WERI-Rb-1 (cell line): ENCODE data around the gene LYZL2.
"Not testable (repeated sequence)": the region's sequence is repeated elsewhere in the genome, so short reads cannot be mapped to it uniquely, and the experiment has no call there.

ENCODE experiments used
- DNase-seq: peaks from one replicate; pipeline ENCODE4 v3.0.0-alpha.2; 2020
- H3K27ac ChIP-seq: fragments of 250-450 bp; sonication (Bioruptor Pico); 2 replicates; pipeline ENCODE4 v1.5.1; 2020; ENCODE audit warnings: mild to moderate bottlenecking, moderate library complexity
- H3K27me3 ChIP-seq: fragments of 250-450 bp; sonication (Bioruptor Pico); 2 replicates; pipeline ENCODE4 v1.5.1; 2021; ENCODE audit warnings: mild to moderate bottlenecking, low read depth, moderate library complexity; ENCODE audit not compliant: insufficient read depth, severe bottlenecking
- H3K36me3 ChIP-seq: fragments of 250-450 bp; sonication (Bioruptor Pico); 2 replicates; pipeline ENCODE4 v1.5.1; 2020; ENCODE audit warnings: mild to moderate bottlenecking, moderate library complexity
- H3K4me3 ChIP-seq: 2 replicates; pipeline ENCODE4 v1.5.1; 2011; ENCODE audit warnings: low read depth, mild to moderate bottlenecking, control low read depth, low read length
- H3K9me3 ChIP-seq: fragments of 250-450 bp; sonication (Bioruptor Pico); 2 replicates; pipeline ENCODE4 v1.5.1; 2021; ENCODE audit warnings: mild to moderate bottlenecking, moderate library complexity; ENCODE audit not compliant: severe bottlenecking
- TF ChIP-seq, protein P1 (sequence below): IDR thresholded peaks from 2 replicates; pipeline ENCODE4 v1.5.1; 2011; ENCODE audit warnings: low read depth, mild to moderate bottlenecking, control low read depth, inconsistent platforms, low read length

LYZL2 gene

DNA sequence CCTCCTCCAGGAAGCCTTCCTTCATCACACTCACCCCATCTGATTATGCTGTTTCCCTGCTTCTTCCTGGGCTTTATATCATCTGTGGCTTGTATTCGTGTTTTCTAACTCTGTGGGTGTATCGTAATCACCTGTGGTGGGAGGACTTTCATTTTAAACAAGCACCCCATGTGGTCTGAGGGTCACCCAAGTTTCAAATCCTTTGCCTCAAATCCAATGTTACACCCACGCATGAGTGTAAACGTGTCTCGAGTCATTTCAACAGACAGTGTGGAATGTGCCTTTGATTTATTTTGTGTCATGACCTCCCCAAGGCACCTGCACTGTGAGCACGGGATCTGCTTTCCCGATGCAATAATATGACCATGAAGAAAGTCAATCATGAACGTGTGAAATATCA is 17.5 kb upstream of the LYZL2 start:
- Histone ChIP-seq H3K9me3 (no peaks in the 10 kb centered on the region), H3K36me3 (no peaks in the 10 kb centered on the region), H3K27ac (no peak overlapping the region), H3K27me3 (no peaks in the 10 kb centered on the region), H3K4me3 (no peak overlapping the region)
- TF ChIP-seq, protein P1, sequence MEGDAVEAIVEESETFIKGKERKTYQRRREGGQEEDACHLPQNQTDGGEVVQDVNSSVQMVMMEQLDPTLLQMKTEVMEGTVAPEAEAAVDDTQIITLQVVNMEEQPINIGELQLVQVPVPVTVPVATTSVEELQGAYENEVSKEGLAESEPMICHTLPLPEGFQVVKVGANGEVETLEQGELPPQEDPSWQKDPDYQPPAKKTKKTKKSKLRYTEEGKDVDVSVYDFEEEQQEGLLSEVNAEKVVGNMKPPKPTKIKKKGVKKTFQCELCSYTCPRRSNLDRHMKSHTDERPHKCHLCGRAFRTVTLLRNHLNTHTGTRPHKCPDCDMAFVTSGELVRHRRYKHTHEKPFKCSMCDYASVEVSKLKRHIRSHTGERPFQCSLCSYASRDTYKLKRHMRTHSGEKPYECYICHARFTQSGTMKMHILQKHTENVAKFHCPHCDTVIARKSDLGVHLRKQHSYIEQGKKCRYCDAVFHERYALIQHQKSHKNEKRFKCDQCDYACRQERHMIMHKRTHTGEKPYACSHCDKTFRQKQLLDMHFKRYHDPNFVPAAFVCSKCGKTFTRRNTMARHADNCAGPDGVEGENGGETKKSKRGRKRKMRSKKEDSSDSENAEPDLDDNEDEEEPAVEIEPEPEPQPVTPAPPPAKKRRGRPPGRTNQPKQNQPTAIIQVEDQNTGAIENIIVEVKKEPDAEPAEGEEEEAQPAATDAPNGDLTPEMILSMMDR = no peak
- DNase-seq = no peak

DNA sequence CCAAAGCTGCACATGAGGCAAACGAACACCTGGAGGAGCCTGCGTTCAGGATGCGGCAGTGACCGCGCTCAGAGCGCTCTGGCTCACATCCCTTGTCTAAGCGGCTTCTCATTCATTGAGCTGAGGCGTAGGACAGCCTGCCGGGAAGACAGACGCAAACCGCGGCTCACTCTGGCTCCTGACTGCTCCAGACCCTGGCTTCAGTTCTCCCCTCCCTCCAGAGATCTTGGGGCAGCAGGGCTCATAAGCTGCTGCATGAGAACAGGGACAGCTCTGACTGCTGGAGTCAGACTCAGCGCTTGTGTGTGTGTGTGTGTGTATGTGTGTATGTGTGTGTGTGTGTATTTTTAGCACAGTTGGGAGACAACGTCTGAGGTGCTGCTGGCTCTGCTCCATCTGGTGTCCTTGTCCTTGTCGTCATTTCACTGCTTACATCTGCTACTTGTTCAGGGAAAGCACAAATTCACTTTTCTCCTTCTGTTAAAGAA is 15.8 kb upstream of the LYZL2 start:
- Histone ChIP-seq H3K9me3 (no peaks in the 10 kb centered on the region), H3K4me3 (peak overlapping the region; percentile 37), H3K27ac (no peak overlapping the region), H3K27me3 (no peaks in the 10 kb centered on the region), H3K36me3 (no peaks in the 10 kb centered on the region)
- DNase-seq = peak; percentile 58
- TF ChIP-seq, protein P1 = no peak

DNA sequence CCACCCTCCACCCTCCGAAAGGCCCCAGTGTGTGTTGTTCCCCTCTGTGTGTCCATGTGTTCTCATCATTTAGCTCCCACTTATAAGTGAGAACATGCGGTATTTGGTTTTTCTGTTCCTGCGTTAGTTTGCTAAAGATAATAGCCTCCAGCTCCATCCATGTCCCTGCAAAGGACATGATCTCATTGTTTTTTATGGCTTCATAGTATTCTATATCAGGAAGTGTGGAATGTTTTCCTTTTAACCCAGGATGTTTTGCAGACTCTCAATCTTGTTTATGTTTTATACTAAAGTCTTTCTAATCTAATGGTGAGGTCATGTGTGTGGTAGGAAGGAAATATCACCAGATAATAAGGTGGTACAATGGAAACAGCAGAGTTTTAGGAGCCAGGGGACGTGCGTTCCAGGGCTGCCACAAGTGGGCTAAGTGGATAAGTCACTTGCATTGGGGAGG is 14.9 kb upstream of the LYZL2 start:
- not testable (repeated sequence) for H3K27me3 ChIP-seq, DNase-seq, H3K36me3 ChIP-seq, H3K4me3 ChIP-seq, H3K27ac ChIP-seq, H3K9me3 ChIP-seq

DNA sequence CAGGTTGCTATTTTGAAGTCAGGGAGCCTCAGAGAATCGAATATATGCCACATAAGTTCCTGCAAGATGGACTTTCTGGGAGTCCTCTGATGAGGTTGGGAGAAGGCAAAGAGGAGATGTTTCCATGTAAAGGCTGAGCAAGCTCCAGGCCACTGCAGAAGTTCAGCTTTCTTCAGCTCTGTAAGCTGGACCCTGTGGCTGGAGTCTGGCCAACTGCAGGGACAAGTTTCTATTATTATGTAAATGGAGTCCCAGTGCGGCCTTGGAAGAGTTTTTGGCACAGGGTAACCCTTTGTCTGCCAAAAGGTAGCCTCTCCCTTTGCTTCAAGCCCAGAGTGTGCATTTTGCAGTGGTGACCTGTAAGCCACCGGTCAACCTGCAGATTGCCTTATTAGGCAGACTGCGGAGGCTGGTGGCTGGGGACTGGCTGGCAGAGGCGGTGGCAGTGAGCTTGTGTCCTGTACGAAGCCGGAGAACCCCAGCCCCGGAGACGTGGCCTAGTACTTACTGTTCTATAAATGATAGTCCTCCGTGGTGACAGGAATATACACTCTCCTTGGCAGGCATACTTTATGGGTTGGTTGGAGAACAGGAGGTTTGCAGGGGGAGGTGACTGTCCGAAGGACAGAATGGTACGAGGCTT is 14.1 kb upstream of the LYZL2 start:
- not testable (repeated sequence) for DNase-seq, H3K27ac ChIP-seq, H3K36me3 ChIP-seq, H3K9me3 ChIP-seq, H3K4me3 ChIP-seq, H3K27me3 ChIP-seq

DNA sequence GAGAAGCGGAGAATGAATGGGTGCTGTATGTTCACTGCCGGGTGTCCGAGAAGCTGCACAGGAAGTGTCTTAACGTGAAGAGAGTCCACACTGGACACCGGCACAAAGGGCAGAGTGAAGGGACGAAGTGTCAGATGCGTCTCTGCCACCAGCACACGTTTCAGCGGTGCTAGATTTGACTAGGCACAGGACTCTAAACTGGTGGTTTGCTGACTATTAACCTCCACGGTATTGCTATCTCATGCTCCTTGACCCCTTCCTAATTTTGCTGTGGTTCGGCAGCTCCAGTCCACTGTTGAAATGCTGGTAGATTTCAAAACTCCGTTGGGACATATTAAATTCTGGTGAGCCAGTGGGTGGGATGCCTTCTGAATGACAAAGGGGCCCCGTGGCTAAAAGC is 13.3 kb upstream of the LYZL2 start:
- H3K9me3 ChIP-seq, H3K27ac ChIP-seq, H3K27me3 ChIP-seq, H3K36me3 ChIP-seq, H3K4me3 ChIP-seq, DNase-seq: not testable (repeated sequence)

DNA sequence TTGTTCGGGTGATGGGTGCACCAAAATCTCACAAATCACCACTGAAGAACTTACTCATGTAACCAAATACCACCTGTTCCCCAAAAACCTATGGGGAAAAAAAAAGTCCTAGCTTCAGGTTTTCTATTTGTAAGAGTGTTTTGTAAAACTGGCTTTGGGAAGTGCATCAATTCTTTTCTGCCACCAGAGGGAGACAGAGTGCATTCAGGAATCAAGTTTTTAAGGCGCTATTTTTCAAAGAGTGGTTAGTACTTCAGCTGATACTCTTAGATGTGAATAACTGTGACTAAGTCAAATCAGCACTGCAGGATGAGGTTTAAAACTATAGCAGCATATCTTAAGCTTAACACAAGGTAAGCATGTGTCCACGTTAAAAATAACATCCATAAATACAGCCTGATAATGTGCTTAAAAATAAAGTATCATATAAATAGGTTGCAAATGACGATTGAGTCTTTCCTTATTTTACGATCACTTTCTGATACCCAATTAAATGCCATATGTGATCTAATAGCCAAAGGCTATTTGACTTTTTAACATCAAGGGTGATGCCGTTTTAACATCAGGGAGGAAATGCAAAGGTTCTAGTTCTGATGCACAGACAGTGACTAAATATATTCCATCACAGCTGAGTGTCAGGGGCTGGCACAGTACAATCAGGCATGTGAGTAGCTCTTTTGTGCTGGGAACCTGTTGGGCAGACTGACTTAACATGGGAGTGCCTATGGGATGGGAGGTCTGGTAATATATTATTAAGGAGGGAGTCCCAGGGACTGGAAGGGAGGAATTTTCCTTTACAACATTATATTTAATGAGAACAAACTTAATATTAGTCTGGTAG is 10.6 kb upstream of the LYZL2 start:
- no peak for DNase-seq
- no peak overlapping the region for H3K4me3 ChIP-seq
- no peaks in the 10 kb centered on the region for H3K27me3 ChIP-seq
- no peaks in the 10 kb centered on the region for H3K36me3 ChIP-seq
- TF ChIP-seq, protein P1 = peak; percentile 45; the same call in 1 of the 2 replicates
- H3K27ac ChIP-seq = no peak overlapping the region
- no peaks in the 10 kb centered on the region for H3K9me3 ChIP-seq

DNA sequence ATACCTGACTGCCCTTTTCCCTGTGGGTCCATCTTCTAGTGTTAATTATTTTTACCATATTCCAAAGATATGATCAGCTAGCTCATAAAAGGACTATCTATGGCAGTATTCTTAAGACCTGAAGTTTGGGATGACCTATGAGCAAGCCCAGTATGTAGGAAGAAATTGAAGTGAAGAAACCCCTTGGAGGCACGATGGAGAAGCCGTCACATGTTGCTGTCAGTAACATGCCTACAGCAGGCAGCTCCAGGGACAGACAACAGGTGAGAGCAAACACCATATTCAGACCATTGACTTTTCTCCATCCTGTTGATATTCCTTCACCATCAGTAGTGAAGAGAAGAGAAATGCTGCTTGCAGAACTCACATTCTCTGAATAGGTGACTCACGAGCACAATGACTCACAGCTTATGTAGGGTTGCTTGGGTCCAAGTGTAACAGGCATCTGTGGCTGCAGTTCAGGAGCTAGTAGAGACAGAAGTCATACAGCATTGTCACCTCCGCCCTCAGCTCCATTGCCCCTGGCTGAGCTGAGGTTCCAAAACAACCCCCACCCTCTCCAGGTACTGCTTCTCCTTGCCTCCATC is 8.4 kb upstream of the LYZL2 start:
- no peaks in the 10 kb centered on the region for H3K36me3 ChIP-seq
- H3K27ac ChIP-seq = no peak overlapping the region
- no peak for DNase-seq

More for the DNA sequence above, 8.4 kb upstream of the LYZL2 start:
- Histone ChIP-seq H3K27me3 (no peaks in the 10 kb centered on the region), H3K9me3 (no peaks in the 10 kb centered on the region), H3K4me3 (no peak overlapping the region)
- TF ChIP-seq, protein P1 = no peak
